Adipose tissue (tissue), 3 donors: Measurements from ENCODE around the gene SULT1C3. TPM values are rescaled to one million over a fixed set of nuclear protein-coding genes. Genes with fewer than 3 reads are reported as not detected.
"Not testable (repeated sequence)": the region's sequence is repeated elsewhere in the genome, so short reads cannot be mapped to it uniquely, and the experiment has no call there.

Experiments
- H3K27ac ChIP-seq: one replicate; pipeline ENCODE4 v1.5.1; 2013; ENCODE audit warnings: low read depth, low read length
- WGBS, 3 donors: extraction: QIAGEN DNeasy Blood & Tissue Kit; methylation state at CpG; one replicate each; pipeline ENCODE4 v1.1.7; 2013; 5-methylcytosine and 5-hydroxymethylcytosine counted together
- polyA plus RNA-seq, 3 donors: library from polyadenylated mRNA; stranded (reverse); fragments of 200-250 nt; gene quantifications; one replicate each; pipeline ENCODE4 v1.2.3, GENCODE V29; 2013
- donor health status: healthy with polysubstance abuse.
- donor health status: Bipolar disorder and iron deficiency.
- donor health status: healthy.

SULT1C3 gene
- polyA plus RNA-seq, 3 donors = not detected

- 86 to 91% (median 90%) methylated on average over 6 of the region's 6 CpGs for WGBS, 3 donors
- no peak overlapping the region for H3K27ac ChIP-seq
These were observed 3.0 kb upstream of the SULT1C3 start for GRCh38 chr2:108236676-108237335.

DNA sequence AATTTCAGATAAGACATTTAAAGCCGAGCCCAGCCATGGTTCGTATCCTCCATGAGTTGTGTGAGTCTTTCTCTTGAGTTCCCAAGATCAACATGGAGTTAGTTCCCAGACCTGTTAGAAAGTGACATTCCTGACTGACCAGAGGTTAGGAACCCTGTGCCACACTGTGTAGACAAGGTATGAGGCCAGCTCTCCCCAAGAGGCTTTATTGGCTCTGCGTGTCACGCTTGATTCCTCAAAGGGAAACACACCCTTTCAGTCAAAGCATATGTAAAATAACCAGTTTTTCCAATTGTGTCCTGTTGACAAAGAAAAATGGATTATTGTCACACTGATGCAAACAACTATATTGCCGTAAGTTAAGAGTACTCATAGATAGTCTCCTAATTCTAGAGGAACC lies 1.2 kb downstream of the SULT1C3 start:
- WGBS, 3 donors = 92 to 96% (median 95%) methylated on average over 5 of the region's 5 CpGs

GRCh38 chr2:108243566-108243965 lies 3.8 kb downstream of the SULT1C3 start:
- WGBS, 3 donors = 55 to 85% (median 63%) methylated on average over 1 of the region's 1 CpG
- no peak overlapping the region for H3K27ac ChIP-seq

More for the DNA sequence above, 1.2 kb downstream of the SULT1C3 start:
- no peak overlapping the region for H3K27ac ChIP-seq

- no peak overlapping the region for H3K27ac ChIP-seq
- 78 to 88% (median 80%) methylated on average over 2 of the region's 2 CpGs for WGBS, 3 donors
These were observed 5.1 kb downstream of the SULT1C3 start for GRCh38 chr2:108244667-108245414.

- no peak overlapping the region for H3K27ac ChIP-seq
- 17 to 39% (median 31%) methylated on average over 1 of the region's 1 CpG for WGBS, 3 donors
These were observed 13.3 kb downstream of the SULT1C3 start for GRCh38 chr2:108253106-108253505.

GRCh38 chr2:108257757-108258331 lies 18.1 kb downstream of the SULT1C3 start:
- 63 to 67% (median 65%) methylated on average over 3 of the region's 3 CpGs for WGBS, 3 donors
- no peak overlapping the region for H3K27ac ChIP-seq

GRCh38 chr2:108260773-108261172 lies 21.0 kb downstream of the SULT1C3 start:
- H3K27ac ChIP-seq = no peak overlapping the region
- 72 to 91% (median 91%) methylated on average over 1 of the region's 1 CpG for WGBS, 3 donors

- WGBS, 3 donors = 82 to 89% (median 86%) methylated on average over 1 of the region's 1 CpG
These were observed 22.3 kb downstream of the SULT1C3 start for GRCh38 chr2:108262036-108262435.

GRCh38 chr2:108263401-108263800 lies 23.6 kb downstream of the SULT1C3 start:
- no peak overlapping the region for H3K27ac ChIP-seq

More at GRCh38 chr2:108262036-108262435, 22.3 kb downstream of the SULT1C3 start:
- H3K27ac ChIP-seq = no peak overlapping the region

GRCh38 chr2:108266218-108266617 lies 26.4 kb downstream of the SULT1C3 start:
- H3K27ac ChIP-seq = no peak overlapping the region
- WGBS, 3 donors = 46 to 85% (median 66%) methylated on average over 3 of the region's 3 CpGs

GRCh38 chr2:108267101-108267500 lies 27.3 kb downstream of the SULT1C3 start:
- H3K27ac ChIP-seq = no peak overlapping the region
- 26 to 69% (median 30%) methylated on average over 5 of the region's 5 CpGs for WGBS, 3 donors

DNA sequence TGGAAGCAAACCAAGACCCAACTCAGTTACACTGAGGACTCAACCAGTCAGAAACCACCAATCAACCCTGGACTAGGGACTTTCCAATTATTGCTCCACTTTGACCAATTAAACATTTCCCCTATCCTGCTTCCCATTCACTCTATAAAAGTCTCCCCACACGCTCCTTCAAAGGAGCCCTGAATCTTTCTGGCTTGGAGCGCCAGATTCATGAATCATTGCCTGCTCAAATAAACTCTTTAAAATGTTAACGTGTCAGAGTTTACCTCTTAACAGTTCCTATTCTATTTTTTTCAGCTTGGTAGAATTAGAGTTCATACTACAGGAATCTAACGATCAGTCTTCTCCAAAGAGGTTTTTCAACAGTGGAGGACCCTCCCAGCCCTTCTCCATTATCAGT lies 28.2 kb downstream of the SULT1C3 start:
- 60 to 75% (median 67%) methylated on average over 4 of the region's 4 CpGs for WGBS, 3 donors
- H3K27ac ChIP-seq = no peak overlapping the region

GRCh38 chr2:108270346-108270745 lies 30.6 kb downstream of the SULT1C3 start:
- no peak overlapping the region for H3K27ac ChIP-seq
- 78 to 94% (median 93%) methylated on average over 3 of the region's 3 CpGs for WGBS, 3 donors

GRCh38 chr2:108270768-108271506 lies 31.2 kb downstream of the SULT1C3 start:
- 77 to 80% (median 79%) methylated on average over 5 of the region's 5 CpGs for WGBS, 3 donors
- no peak overlapping the region for H3K27ac ChIP-seq

GRCh38 chr2:108271691-108272253 lies 32.0 kb downstream of the SULT1C3 start:
- no peak overlapping the region for H3K27ac ChIP-seq
- WGBS, 3 donors = 45 to 74% (median 54%) methylated on average over 7 of the region's 7 CpGs

DNA sequence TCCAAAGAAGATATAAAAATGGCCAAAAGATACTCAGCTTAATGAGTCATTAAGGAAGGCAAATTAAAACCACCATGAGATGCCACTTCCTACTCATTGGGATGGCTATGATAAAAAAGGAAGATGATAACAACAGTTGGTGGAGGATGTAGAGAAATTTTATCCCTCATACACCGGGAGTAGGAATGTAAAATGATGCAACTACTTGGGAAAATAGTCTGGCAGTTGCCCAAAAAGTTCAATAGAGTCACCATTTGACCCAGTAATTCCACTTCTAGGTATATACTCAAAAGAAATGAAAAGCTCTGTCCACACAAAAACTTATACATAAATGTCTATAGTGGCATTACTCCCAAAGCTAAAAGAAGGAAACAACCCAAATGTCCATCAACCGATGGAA lies 38.9 kb downstream of the SULT1C3 start:
- 57 to 72% (median 58%) methylated on average over 2 of the region's 2 CpGs for WGBS, 3 donors

GRCh38 chr2:108279468-108279867 lies 39.7 kb downstream of the SULT1C3 start:
- 84 to 90% (median 88%) methylated on average over 5 of the region's 5 CpGs for WGBS, 3 donors
- no peak overlapping the region for H3K27ac ChIP-seq

More for the DNA sequence above, 38.9 kb downstream of the SULT1C3 start:
- no peak overlapping the region for H3K27ac ChIP-seq

GRCh38 chr2:108280466-108280865 lies 40.7 kb downstream of the SULT1C3 start:
- no peak overlapping the region for H3K27ac ChIP-seq
- WGBS, 3 donors = 41 to 62% (median 59%) methylated on average over 3 of the region's 3 CpGs

- H3K27ac ChIP-seq = not testable (repeated sequence)
- WGBS, 3 donors = 87 to 96% (median 93%) methylated on average over 7 of the region's 7 CpGs
These were observed 44.8 kb downstream of the SULT1C3 start for GRCh38 chr2:108284566-108284965.
